SK-N-SH (cell line): ENCODE data around the gene CAMTA2. TPM values are rescaled to one million over a fixed set of nuclear protein-coding genes. Genes with fewer than 3 reads are reported as not detected.

Experiments
- CTCF ChIA-PET: fragments of 300-600, 350-600 bp; formaldehyde crosslinking; extraction: SDS; loops from one replicate; lab custom pipeline; 2021; lab: Yijun Ruan, JAX
- POLR2A ChIA-PET: fragments of 350-600 bp; sonication (Branson Sonifier 250); formaldehyde crosslinking; extraction: SDS; loops from one replicate; lab custom pipeline; 2020; ENCODE audit warnings: antibody characterized with exemption, inconsistent platforms; lab: Yijun Ruan, JAX
- DNase-seq: peaks from one replicate; pipeline ENCODE4 v3.0.0; 2012
- H2AFZ ChIP-seq: fragments of 200-600 bp; sonication (generic); 2 replicates; pipeline ENCODE4 v1.8.1; 2016; ENCODE audit warnings: antibody characterized with exemption, mild to moderate bottlenecking, low read depth
- H3F3A ChIP-seq: fragments of 200-600 bp; sonication (generic); replicated peaks from 2 replicates; pipeline ENCODE3; 2016; ENCODE audit warnings: antibody characterized with exemption, mild to moderate bottlenecking; ENCODE audit not compliant: insufficient read depth
- H3K27ac ChIP-seq, 2 experiments: fragments of 200-500 bp in 1 of 2; fragments of 200-600 bp in 1 of 2; sonication (Bioruptor generic) in 1 of 2; sonication (generic), shearing (Covaris generic) in 1 of 2; 2 replicates each; pipeline versions ENCODE4 v1.5.1 to v1.6.1; 2014 to 2016; ENCODE audit warnings: low read depth in 2 of 2, inconsistent platforms in 1 of 2, low read length in 1 of 2, mild to moderate bottlenecking in 1 of 2, mixed read lengths in 1 of 2
- H3K27me3 ChIP-seq: fragments of 200-600 bp; sonication (generic), shearing (Covaris generic); 2 replicates; pipeline ENCODE4 v1.6.1; 2016; ENCODE audit warnings: mixed run types; ENCODE audit not compliant: insufficient read depth
- H3K36me3 ChIP-seq, 2 experiments: fragments of 200-500 bp in 1 of 2; fragments of 200-600 bp in 1 of 2; sonication (Bioruptor generic) in 1 of 2; sonication (generic) in 1 of 2; replicated peaks in 1 of 2; 2 replicates each; pipeline versions ENCODE3 to v1.5.1; 2014 to 2016; ENCODE audit warnings: low read length in 1 of 2, mild to moderate bottlenecking in 1 of 2; ENCODE audit not compliant: insufficient read depth in 2 of 2, control insufficient read depth in 1 of 2
- H3K4me1 ChIP-seq, 2 experiments: fragments of 200-500 bp in 1 of 2; fragments of 200-600 bp in 1 of 2; sonication (Bioruptor generic) in 1 of 2; sonication (generic), shearing (Covaris generic) in 1 of 2; 2 replicates each; pipeline versions ENCODE4 v1.5.1 to v1.6.1; 2014 to 2016; ENCODE audit warnings: low read depth in 1 of 2, low read length in 1 of 2, mixed run types in 1 of 2; ENCODE audit not compliant: insufficient read depth in 2 of 2, control insufficient read depth in 1 of 2
- H3K4me2 ChIP-seq: fragments of 200-600 bp; sonication (generic), shearing (Covaris generic); 2 replicates; pipeline ENCODE4 v1.6.1; 2017; ENCODE audit warnings: mixed run types
- H3K4me3 ChIP-seq, 2 experiments: fragments of 200-500 bp in 1 of 2; fragments of 200-600 bp in 1 of 2; sonication (Bioruptor generic) in 1 of 2; sonication (generic), shearing (Covaris generic) in 1 of 2; 2 replicates each; pipeline versions ENCODE4 v1.5.1 to v1.8.1; 2014 to 2016; ENCODE audit warnings: low read depth in 2 of 2, inconsistent platforms in 1 of 2, low read length in 1 of 2, mild to moderate bottlenecking in 1 of 2, mixed read lengths in 1 of 2, moderate library complexity in 1 of 2
- H3K79me2 ChIP-seq: fragments of 200-600 bp; sonication (generic); 2 replicates; pipeline ENCODE4 v1.8.1; 2017; ENCODE audit warnings: mild to moderate bottlenecking; ENCODE audit not compliant: insufficient read depth
- H3K9ac ChIP-seq: fragments of 200-600 bp; sonication (generic); 2 replicates; pipeline ENCODE4 v1.6.1; 2017; ENCODE audit warnings: mixed run types
- H3K9me2 ChIP-seq: fragments of 200-600 bp; sonication (generic); 2 replicates; pipeline ENCODE4 v1.6.1; 2017; ENCODE audit warnings: mixed run types
- H3K9me3 ChIP-seq: fragments of 200-600 bp; sonication (generic); 2 replicates; pipeline ENCODE4 v1.6.1; 2017; ENCODE audit warnings: mixed run types, mild to moderate bottlenecking, moderate library complexity
- H4K20me1 ChIP-seq: fragments of 200-600 bp; sonication (generic); 2 replicates; pipeline ENCODE4 v1.6.1; 2017; ENCODE audit warnings: mild to moderate bottlenecking, mixed run types; ENCODE audit not compliant: insufficient read depth
- CHD2 ChIP-seq: fragments of 150-350 bp; IDR thresholded peaks from 2 replicates; pipeline ENCODE4 v1.6.1; 2018; ENCODE audit warnings: low read length; ENCODE audit not compliant: partially characterized antibody
- ELF1 ChIP-seq: IDR thresholded peaks from 2 replicates; pipeline ENCODE4 v1.4.0; 2012
- EP300 ChIP-seq, 2 experiments: IDR thresholded peaks; 2 replicates each; pipeline versions ENCODE4 v1.4.0 to v1.6.1; 2012; ENCODE audit warnings: borderline replicate concordance in 1 of 2, low read depth in 1 of 2, low read length in 1 of 2
- EZH2phosphoT487 ChIP-seq: fragments of 200-600 bp; sonication (generic); IDR thresholded peaks from 2 replicates; pipeline ENCODE4 v1.6.1; 2017; ENCODE audit warnings: low read depth, mixed run types, mild to moderate bottlenecking, antibody characterized with exemption, moderate library complexity, borderline replicate concordance
- FOSL2 ChIP-seq: IDR thresholded peaks from 2 replicates; pipeline ENCODE4 v1.4.0; 2012; ENCODE audit warnings: low read depth, mild to moderate bottlenecking, moderate library complexity, borderline replicate concordance
- FOXJ3 ChIP-seq: sonication (generic); formaldehyde crosslinking; IDR thresholded peaks from 2 replicates; pipeline ENCODE4 v1.5.1; 2020; ENCODE audit warnings: mild to moderate bottlenecking, missing genetic modification reagents
- GATA2 ChIP-seq: sonication (generic); formaldehyde crosslinking; IDR thresholded peaks from 2 replicates; pipeline ENCODE4 v1.5.0; 2020; ENCODE audit warnings: mild to moderate bottlenecking, missing genetic modification reagents
- MAX ChIP-seq: IDR thresholded peaks from 2 replicates; pipeline ENCODE4 v1.4.0; 2012; ENCODE audit warnings: low read depth
- MXI1 ChIP-seq: IDR thresholded peaks from 2 replicates; pipeline ENCODE4 v1.6.1; 2012; ENCODE audit warnings: mild to moderate bottlenecking, low read depth, low read length, improper control_type of control experiment
- PBX3 ChIP-seq: IDR thresholded peaks from 2 replicates; pipeline ENCODE4; 2012
- POLR2AphosphoS5 ChIP-seq: IDR thresholded peaks from 2 replicates; pipeline ENCODE4 v1.6.1; 2012; ENCODE audit warnings: low read depth, low read length
- RCOR1 ChIP-seq: fragments of 150-350 bp; IDR thresholded peaks from 2 replicates; pipeline ENCODE4 v1.6.1; 2017; ENCODE audit warnings: antibody characterized with exemption, low read length
- SIN3A ChIP-seq: IDR thresholded peaks from 2 replicates; pipeline ENCODE4 v1.6.1; 2012; ENCODE audit warnings: low read depth, mild to moderate bottlenecking, low read length, moderate library complexity, borderline replicate concordance
- TEAD4 ChIP-seq: IDR thresholded peaks from 2 replicates; pipeline ENCODE4 v1.4.0; 2012; ENCODE audit warnings: mild to moderate bottlenecking, borderline replicate concordance; ENCODE audit not compliant: insufficient read depth
- YY1 ChIP-seq: IDR thresholded peaks from 2 replicates; pipeline ENCODE4 v1.4.0; 2012; ENCODE audit warnings: low read depth, mild to moderate bottlenecking
- ZBTB33 ChIP-seq: IDR thresholded peaks from 2 replicates; pipeline ENCODE4 v1.4.0; 2012; ENCODE audit warnings: low read depth, borderline replicate concordance
- WGBS: methylation state at CpG from one replicate; pipeline ENCODE4 v1.1.6; 2017; ENCODE audit warnings: low lambda C conversion rate; 5-methylcytosine and 5-hydroxymethylcytosine counted together
- polyA plus RNA-seq, 3 experiments: library from polyadenylated mRNA; depleted of rRNA; stranded (reverse); fragments of >200 nt; gene quantifications; 2 replicates each; pipeline ENCODE4 v1.2.3, GENCODE V29; 2012
- TF ChIP-seq, protein P1 (sequence below): fragments of 200-600 bp; sonication (generic); IDR thresholded peaks from 2 replicates; pipeline ENCODE4 v1.6.1; 2017; ENCODE audit warnings: antibody characterized with exemption, mild to moderate bottlenecking, moderate library complexity

The CAMTA2 gene
- polyA plus RNA-seq, 1 of the 3 experiments (the other 2 are of a cell fraction), result 27.0 TPM

DNA sequence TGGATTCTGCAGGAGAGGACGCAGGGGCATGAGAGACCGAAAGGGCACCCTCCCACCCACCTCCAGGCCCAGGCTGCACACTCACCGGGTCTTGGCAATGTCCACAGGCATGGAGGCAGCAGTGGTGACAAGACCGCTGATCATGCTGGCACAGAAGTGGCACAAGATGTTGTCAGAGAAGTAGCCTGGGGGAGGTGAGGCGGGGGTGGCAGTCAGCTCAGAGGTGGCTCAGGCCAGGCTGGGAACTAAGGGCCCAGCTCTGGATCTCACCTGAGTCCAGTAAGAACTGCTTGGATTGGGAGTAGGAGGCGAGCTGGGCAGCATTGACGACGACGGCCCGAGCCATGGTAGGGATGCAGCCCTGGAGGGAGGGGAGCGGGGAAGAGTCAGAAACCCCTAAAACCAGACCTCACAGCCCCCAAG is 49.4 kb downstream of the CAMTA2 start (continued):
- TF ChIP-seq FOSL2 (no peak), RCOR1 (no peak), POLR2AphosphoS5 (no peak), PBX3 (no peak), EZH2phosphoT487 (no peak)

DNA sequence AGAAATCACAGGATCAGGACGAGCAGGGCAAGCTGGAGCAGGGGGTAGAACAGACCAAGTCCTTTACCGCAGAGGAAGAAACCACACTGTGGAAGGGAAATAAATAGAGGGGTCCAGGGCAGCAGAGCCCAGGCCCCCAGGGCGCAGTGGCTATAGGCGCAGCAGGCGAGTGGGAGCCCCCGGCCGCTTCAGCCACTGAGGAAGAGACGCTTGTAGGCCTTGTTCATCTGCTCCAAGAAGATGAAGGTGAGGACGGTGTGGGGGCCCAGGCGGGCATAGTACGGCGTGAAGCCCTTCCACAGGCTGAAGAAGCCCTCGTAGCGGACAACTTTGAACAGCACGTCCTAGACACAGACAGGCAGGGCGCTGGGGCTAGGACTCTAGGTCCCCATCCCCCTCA is 49.9 kb downstream of the CAMTA2 start:
- ChIA-PET POLR2A (no interaction called here), CTCF (interaction anchor here (2.3 kb wide), 1 partner anchor 28 kb away, joined by 11 read pairs; no protein-coding TSS in a partner anchor)
- Histone ChIP-seq H3K9me2 (no peaks in the 10 kb centered on the region), H3K27me3 (no peaks in the 10 kb centered on the region), H3F3A (peaks cover 23% of the 10 kb centered on the region), H2AFZ (no peak overlapping the region), H3K4me1 (peaks cover 13 to 29% of the 10 kb centered on the region in 2 experiments; a peak in 2 of 4 replicates), H3K4me2 (no peak overlapping the region; the same call in 1 of the 2 replicates), H3K27ac (no peak overlapping the region), H3K9ac (no peak overlapping the region), H3K4me3 (no peak overlapping the region), H4K20me1 (no peaks in the 10 kb centered on the region), H3K36me3 (peaks cover 14 to 16% of the 10 kb centered on the region in 2 experiments), H3K79me2 (peaks cover 38% of the 10 kb centered on the region), H3K9me3 (no peaks in the 10 kb centered on the region)
- 97% methylated on average over 15 of the region's 16 CpGs for WGBS
- no peak for TF ChIP-seq YY1
- no peak for TF ChIP-seq EZH2phosphoT487
- TF ChIP-seq MAX, result no peak
- no peak for TF ChIP-seq TEAD4
- TF ChIP-seq FOXJ3 (CRISPR knock-in tag), result no peak
- TF ChIP-seq EP300 (IDR thresholded peaks at IDR 0.05; ENCODE audit: borderline replicate concordance in 1 of 2, low read depth in 1 of 2, low read length in 1 of 2), result no peak
- no peak for TF ChIP-seq ELF1
- TF ChIP-seq MXI1, result no peak
- TF ChIP-seq POLR2AphosphoS5, result no peak
- TF ChIP-seq SIN3A, result no peak
- no peak for TF ChIP-seq CHD2
- DNase-seq, result no peak

- H3K27ac ChIP-seq, result no peak overlapping the region
- CTCF ChIA-PET, result interaction anchor here (1.7 to 2.3 kb wide), 2 partner anchors 12 to 27 kb away, joined by 5 to 11 read pairs; no protein-coding TSS in a partner anchor
- H2AFZ ChIP-seq, result no peak overlapping the region
- H3K4me2 ChIP-seq, result no peak overlapping the region
- no peak overlapping the region for H3K9ac ChIP-seq
- no peak overlapping the region for H3K4me3 ChIP-seq
- POLR2A ChIA-PET, result interaction anchor here (0.6 kb wide), 1 partner anchor 58 kb away, joined by 4 read pairs; no protein-coding TSS in a partner anchor
- 100% methylated on average over 3 of the region's 3 CpGs for WGBS
- no peaks in the 10 kb centered on the region for H3K9me2 ChIP-seq
- peaks cover 27% of the 10 kb centered on the region for H3K79me2 ChIP-seq
- H3K36me3 ChIP-seq, result peaks cover 11 to 16% of the 10 kb centered on the region in 2 experiments
- H3K9me3 ChIP-seq, result no peaks in the 10 kb centered on the region
- no peak for DNase-seq
- no peak for TF ChIP-seq PBX3
- TF ChIP-seq EP300 (IDR thresholded peaks at IDR 0.05; ENCODE audit: borderline replicate concordance in 1 of 2, low read depth in 1 of 2, low read length in 1 of 2), result no peak
- no peak for TF ChIP-seq FOXJ3 (CRISPR knock-in tag)
- TF ChIP-seq ZBTB33, result no peak
- TF ChIP-seq, protein P1, sequence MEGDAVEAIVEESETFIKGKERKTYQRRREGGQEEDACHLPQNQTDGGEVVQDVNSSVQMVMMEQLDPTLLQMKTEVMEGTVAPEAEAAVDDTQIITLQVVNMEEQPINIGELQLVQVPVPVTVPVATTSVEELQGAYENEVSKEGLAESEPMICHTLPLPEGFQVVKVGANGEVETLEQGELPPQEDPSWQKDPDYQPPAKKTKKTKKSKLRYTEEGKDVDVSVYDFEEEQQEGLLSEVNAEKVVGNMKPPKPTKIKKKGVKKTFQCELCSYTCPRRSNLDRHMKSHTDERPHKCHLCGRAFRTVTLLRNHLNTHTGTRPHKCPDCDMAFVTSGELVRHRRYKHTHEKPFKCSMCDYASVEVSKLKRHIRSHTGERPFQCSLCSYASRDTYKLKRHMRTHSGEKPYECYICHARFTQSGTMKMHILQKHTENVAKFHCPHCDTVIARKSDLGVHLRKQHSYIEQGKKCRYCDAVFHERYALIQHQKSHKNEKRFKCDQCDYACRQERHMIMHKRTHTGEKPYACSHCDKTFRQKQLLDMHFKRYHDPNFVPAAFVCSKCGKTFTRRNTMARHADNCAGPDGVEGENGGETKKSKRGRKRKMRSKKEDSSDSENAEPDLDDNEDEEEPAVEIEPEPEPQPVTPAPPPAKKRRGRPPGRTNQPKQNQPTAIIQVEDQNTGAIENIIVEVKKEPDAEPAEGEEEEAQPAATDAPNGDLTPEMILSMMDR, result no peak
- no peak for TF ChIP-seq POLR2AphosphoS5
- no peak for TF ChIP-seq GATA2 (CRISPR knock-in tag)
- TF ChIP-seq, all 33 proteins: peak for 0
- no peaks in the 10 kb centered on the region for H4K20me1 ChIP-seq
- H3K4me1 ChIP-seq, result peaks cover 10 to 28% of the 10 kb centered on the region in 2 experiments; a peak in 2 of 4 replicates
- no peaks in the 10 kb centered on the region for H3K27me3 ChIP-seq
- H3F3A ChIP-seq, result peaks cover 12% of the 10 kb centered on the region
Observed at GRCh38 chr17:4936436-4936835, 51.0 kb downstream of the CAMTA2 start.
